Stomach (tissue), 9 donors: Measurements from ENCODE around the gene MYO5A. TPM values are rescaled to one million over a fixed set of nuclear protein-coding genes. Genes with fewer than 3 reads are reported as not detected.
"Not testable (repeated sequence)": the region's sequence is repeated elsewhere in the genome, so short reads cannot be mapped to it uniquely, and the experiment has no call there.

ENCODE experiments used
- DNase-seq, 2 donors: peaks; one replicate each; pipeline versions ENCODE4 v3.0.0 to v3.0.0-alpha.2; 2013 to 2019
- H3K27ac ChIP-seq, 5 donors: fragments of 200-600 bp in 4 of 5; sonication (generic) in 4 of 5; one replicate each; pipeline ENCODE4 v1.5.1; 2013 to 2019; ENCODE audit warnings: mild to moderate bottlenecking in 1 of 5, moderate library complexity in 1 of 5
- H3K27me3 ChIP-seq, 3 donors: fragments of 200-600 bp; sonication (generic); one replicate each; pipeline ENCODE4 v1.5.1; 2017 to 2019; ENCODE audit warnings: mixed run types in 1 of 3
- H3K36me3 ChIP-seq, 4 donors: fragments of 200-600 bp; sonication (generic); 1 replicate in 3 of 4; 2 replicates in 1 of 4; pipeline ENCODE4 v1.5.1; 2016 to 2019
- H3K4me1 ChIP-seq, 4 donors: fragments of 200-600 bp; sonication (generic); one replicate each; pipeline ENCODE4 v1.5.1; 2016 to 2019
- H3K4me3 ChIP-seq, 4 donors: fragments of 200-600 bp; sonication (generic) in 3 of 4; one replicate each; pipeline ENCODE4 v1.5.1; 2016 to 2019; ENCODE audit warnings: mild to moderate bottlenecking in 1 of 4
- H3K9me3 ChIP-seq, 4 donors: fragments of 200-600 bp; sonication (generic); one replicate each; pipeline ENCODE4 v1.5.1; 2016 to 2019
- EP300 ChIP-seq: sonication (generic); formaldehyde crosslinking; IDR thresholded peaks from one replicate; pipeline ENCODE4 v1.6.1; 2017; ENCODE audit warnings: antibody characterized with exemption
- POLR2A ChIP-seq, 4 donors: fragments of 450-650 bp; IDR thresholded peaks; one replicate each; pipeline ENCODE4 v1.6.1; 2016; ENCODE audit warnings: antibody characterized with exemption in 4 of 4, control low read depth in 2 of 4, mild to moderate bottlenecking in 1 of 4, moderate library complexity in 1 of 4
- POLR2AphosphoS5 ChIP-seq, 3 donors: sonication (generic); formaldehyde crosslinking; IDR thresholded peaks; one replicate each; pipeline ENCODE4 v1.6.1; 2016; ENCODE audit warnings: antibody characterized with exemption in 3 of 3
- WGBS, 5 donors: extraction: QIAGEN DNeasy Blood & Tissue Kit in 3 of 5; methylation state at CpG; one replicate each; pipeline versions ENCODE4 v1.1.5 to v1.1.7; 2013 to 2018; 5-methylcytosine and 5-hydroxymethylcytosine counted together
- intact Hi-C: fragments of 100-400 bp; cut with DNase I; formaldehyde crosslinking; loops from one replicate; pipeline ENCODE4 v1.15.1; 2023; ENCODE audit warnings: low total_unique reads
- polyA plus RNA-seq, 3 donors: library from polyadenylated mRNA; stranded (reverse); fragments of 200-250 nt; gene quantifications; one replicate each; pipeline ENCODE4 v1.2.3, GENCODE V29; 2013
- total RNA-seq, 5 donors: library from RNA; depleted of rRNA; stranded (reverse); fragments of >200 nt; gene quantifications; one replicate each; pipeline versions ENCODE4 v1.1.0 to v1.2.3, GENCODE V29; 2014 to 2016
- TF ChIP-seq, protein P1 (sequence below), 7 experiments: fragments of 450-650 bp in 4 of 7; fragments of 200-600 bp in 3 of 7; sonication (generic) in 3 of 7; IDR thresholded peaks; one replicate each; pipeline ENCODE4 v1.5.1; 2016 to 2019; ENCODE audit warnings: antibody characterized with exemption in 7 of 7, control low read depth in 2 of 7, mild to moderate bottlenecking in 1 of 7
- donor health status: healthy with polysubstance abuse.
- donor health status: Bipolar disorder and iron deficiency.
- donor health status: healthy.

The MYO5A gene
- total and polyA plus RNA-seq, 8 donors, result 1.2 to 26.2 (median 12.0) TPM

GRCh38 chr15:52463638-52464037 is 65.0 kb downstream of the MYO5A start:
- no peaks in the 10 kb centered on the region for H3K36me3 ChIP-seq
- no peak for DNase-seq
- no peak overlapping the region for H3K4me3 ChIP-seq
- TF ChIP-seq EP300 (no peak), POLR2A (IDR thresholded peaks at IDR 0.05) (no peak), POLR2AphosphoS5 (IDR thresholded peaks at IDR 0.05) (no peak)
- TF ChIP-seq, protein P1, sequence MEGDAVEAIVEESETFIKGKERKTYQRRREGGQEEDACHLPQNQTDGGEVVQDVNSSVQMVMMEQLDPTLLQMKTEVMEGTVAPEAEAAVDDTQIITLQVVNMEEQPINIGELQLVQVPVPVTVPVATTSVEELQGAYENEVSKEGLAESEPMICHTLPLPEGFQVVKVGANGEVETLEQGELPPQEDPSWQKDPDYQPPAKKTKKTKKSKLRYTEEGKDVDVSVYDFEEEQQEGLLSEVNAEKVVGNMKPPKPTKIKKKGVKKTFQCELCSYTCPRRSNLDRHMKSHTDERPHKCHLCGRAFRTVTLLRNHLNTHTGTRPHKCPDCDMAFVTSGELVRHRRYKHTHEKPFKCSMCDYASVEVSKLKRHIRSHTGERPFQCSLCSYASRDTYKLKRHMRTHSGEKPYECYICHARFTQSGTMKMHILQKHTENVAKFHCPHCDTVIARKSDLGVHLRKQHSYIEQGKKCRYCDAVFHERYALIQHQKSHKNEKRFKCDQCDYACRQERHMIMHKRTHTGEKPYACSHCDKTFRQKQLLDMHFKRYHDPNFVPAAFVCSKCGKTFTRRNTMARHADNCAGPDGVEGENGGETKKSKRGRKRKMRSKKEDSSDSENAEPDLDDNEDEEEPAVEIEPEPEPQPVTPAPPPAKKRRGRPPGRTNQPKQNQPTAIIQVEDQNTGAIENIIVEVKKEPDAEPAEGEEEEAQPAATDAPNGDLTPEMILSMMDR (IDR thresholded peaks at IDR 0.05), result no peak
- peaks cover 0 to 44% (median 15%) of the 10 kb centered on the region in 4 donors for H3K4me1 ChIP-seq
- H3K27me3 ChIP-seq, result no peaks in the 10 kb centered on the region
- intact Hi-C loops, result no loop called here
- H3K9me3 ChIP-seq, result peaks cover 0 to 13% (median 9%) of the 10 kb centered on the region in 4 donors
- H3K27ac ChIP-seq, result peak overlapping the region in 1 of 5 donors; percentile 17

DNA sequence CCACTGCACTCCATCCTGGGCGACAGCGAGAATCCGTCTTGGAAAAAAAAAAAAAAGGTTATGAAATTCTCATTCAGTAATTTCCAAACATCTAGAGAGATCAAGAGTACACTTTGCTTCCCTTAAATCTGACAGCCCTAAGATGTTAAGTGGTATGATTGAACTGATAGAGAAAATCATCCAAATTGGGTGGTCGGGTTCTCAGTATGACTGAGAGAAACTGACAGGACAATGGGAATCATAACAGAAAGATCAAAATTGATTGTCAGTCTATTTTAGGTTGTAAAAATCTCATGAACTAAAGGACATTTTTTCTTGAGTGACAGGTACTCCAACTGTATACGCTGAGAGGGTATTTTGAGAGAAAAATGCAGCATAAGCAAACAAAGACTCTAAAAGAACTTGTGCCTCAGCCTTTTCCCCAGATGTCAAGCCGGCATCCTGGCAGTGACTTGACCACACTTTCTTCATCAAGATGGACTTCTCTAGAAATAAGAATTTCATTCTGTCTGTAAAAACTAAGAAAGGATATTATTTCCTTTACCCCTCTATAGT is 65.8 kb downstream of the MYO5A start:
- H3K27ac ChIP-seq, result peak overlapping the region in 1 of 5 donors; percentile 27
- intact Hi-C loops, result no loop called here
- H3K4me1 ChIP-seq, result peaks cover 0 to 44% (median 15%) of the 10 kb centered on the region in 4 donors
- TF ChIP-seq POLR2AphosphoS5 (IDR thresholded peaks at IDR 0.05), result no peak
- no peak for TF ChIP-seq POLR2A (IDR thresholded peaks at IDR 0.05)
- TF ChIP-seq EP300, result no peak
- TF ChIP-seq, protein P1 (IDR thresholded peaks at IDR 0.05), result no peak
- no peaks in the 10 kb centered on the region for H3K27me3 ChIP-seq
- no peak for DNase-seq
- WGBS, 5 donors, result 73 to 86% (median 82%) methylated on average over 6 of the region's 6 CpGs
- H3K4me3 ChIP-seq, result no peak overlapping the region
- no peaks in the 10 kb centered on the region for H3K36me3 ChIP-seq
- H3K9me3 ChIP-seq, result peaks cover 0 to 5% (median 3%) of the 10 kb centered on the region in 4 donors

- WGBS, 5 donors, result 88 to 99% (median 97%) methylated on average over 7 to 30 of the region's 31 CpGs
- H3K36me3 ChIP-seq, H3K27ac ChIP-seq, H3K9me3 ChIP-seq, H3K4me3 ChIP-seq, H3K27me3 ChIP-seq, DNase-seq, intact Hi-C loops: not testable (repeated sequence)
- peaks cover 0 to 25% (median 8%) of the 10 kb centered on the region in 4 donors for H3K4me1 ChIP-seq
Observed at GRCh38 chr15:52459701-52460100, 69.0 kb downstream of the MYO5A start.

DNA sequence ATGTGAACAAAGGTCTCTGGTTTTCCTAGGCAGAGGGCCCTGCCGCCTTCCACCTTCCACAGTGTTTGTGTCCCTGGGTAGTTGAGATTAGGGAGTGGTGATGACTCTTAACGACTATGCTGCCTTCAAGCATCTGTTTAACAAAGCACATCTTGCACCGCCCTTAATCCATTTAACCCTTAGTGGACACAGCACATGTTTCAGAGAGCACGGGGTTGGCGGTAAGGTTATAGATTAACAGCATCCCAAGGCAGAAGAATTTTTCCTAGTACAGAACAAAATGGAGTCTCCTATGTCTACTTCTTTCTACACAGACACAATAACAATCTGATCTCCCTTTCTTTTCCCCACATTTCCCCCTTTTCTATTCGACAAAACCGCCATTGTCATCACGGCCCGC is 69.4 kb downstream of the MYO5A start:
- H3K4me3 ChIP-seq, intact Hi-C loops, H3K27me3 ChIP-seq, DNase-seq, H3K36me3 ChIP-seq, H3K27ac ChIP-seq, H3K9me3 ChIP-seq: not testable (repeated sequence)
- H3K4me1 ChIP-seq, result peaks cover 0 to 20% (median 4%) of the 10 kb centered on the region in 4 donors
- WGBS, 5 donors, result 74 to 86% (median 80%) methylated on average over 9 of the region's 9 CpGs

DNA sequence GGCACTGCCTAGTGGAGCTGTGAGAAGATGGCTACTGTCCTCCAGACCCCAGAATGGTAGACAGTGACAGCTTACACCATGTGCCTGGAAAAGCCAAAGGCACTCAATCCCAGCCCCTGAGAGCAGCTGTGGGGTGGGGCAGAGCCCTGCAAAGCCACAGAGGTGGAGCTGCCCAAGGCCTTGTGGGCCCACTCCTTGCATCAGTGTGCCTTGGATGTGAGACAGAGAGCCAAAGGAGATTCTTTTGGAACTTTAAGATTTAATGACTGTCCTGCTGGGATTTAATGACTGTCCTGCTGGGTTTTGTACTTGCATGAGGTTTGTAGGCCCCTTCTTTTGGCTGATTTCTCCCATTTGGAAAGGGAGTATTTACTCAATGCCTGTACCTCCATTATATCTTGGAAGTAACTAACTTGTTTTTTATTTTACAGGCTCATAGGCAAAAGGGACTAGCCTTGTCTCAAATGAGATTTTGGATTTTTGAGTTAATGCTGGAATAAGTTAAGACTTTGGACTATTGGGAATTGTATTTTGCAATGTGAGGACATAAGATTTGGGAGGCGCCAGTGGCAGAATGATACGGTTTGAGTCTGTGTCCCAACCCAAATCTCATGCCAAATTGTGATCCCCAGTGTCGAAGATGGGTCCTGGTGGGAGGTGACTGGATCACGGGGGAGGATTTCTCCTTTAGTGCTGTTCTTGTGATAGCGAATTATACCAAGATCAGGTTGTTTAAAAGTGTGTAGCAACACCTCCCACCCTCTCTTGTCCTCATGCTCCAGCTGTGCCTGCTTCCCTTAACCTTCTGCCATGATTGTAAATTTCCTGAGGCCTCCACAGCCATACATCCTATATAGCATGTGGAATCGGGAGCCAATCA is 80.4 kb downstream of the MYO5A start:
- Histone ChIP-seq H3K36me3 (no peaks in the 10 kb centered on the region), H3K4me1 (peaks cover 0 to 19% (median 6%) of the 10 kb centered on the region in 4 donors), H3K4me3 (no peak overlapping the region), H3K27me3 (no peaks in the 10 kb centered on the region), H3K27ac (no peak overlapping the region), H3K9me3 (peaks cover 0 to 1% (median 0%) of the 10 kb centered on the region in 4 donors)
- WGBS, 5 donors, result 89 to 97% (median 94%) methylated on average over 6 of the region's 6 CpGs
- intact Hi-C loops, result no loop called here
- no peak for TF ChIP-seq EP300
- TF ChIP-seq, protein P1 (IDR thresholded peaks at IDR 0.05), result no peak
- TF ChIP-seq POLR2AphosphoS5 (IDR thresholded peaks at IDR 0.05), result no peak
- no peak for TF ChIP-seq POLR2A (IDR thresholded peaks at IDR 0.05)
- DNase-seq, result no peak
